ENCODE data around the gene ASCL2. TPM values are rescaled to one million over a fixed set of nuclear protein-coding genes. Genes with fewer than 3 reads are reported as not detected.

ASCL2 gene
- total RNA-seq, 1 experiment from 2014 or later = not detected

- DNase-seq (ENCODE audit: unreplicated experiment) = no peak
- H3K9me3 Mint-ChIP-seq (ENCODE audit: unreplicated experiment) = no peaks in the 10 kb centered on the region
- TF ChIP-seq, protein P1, sequence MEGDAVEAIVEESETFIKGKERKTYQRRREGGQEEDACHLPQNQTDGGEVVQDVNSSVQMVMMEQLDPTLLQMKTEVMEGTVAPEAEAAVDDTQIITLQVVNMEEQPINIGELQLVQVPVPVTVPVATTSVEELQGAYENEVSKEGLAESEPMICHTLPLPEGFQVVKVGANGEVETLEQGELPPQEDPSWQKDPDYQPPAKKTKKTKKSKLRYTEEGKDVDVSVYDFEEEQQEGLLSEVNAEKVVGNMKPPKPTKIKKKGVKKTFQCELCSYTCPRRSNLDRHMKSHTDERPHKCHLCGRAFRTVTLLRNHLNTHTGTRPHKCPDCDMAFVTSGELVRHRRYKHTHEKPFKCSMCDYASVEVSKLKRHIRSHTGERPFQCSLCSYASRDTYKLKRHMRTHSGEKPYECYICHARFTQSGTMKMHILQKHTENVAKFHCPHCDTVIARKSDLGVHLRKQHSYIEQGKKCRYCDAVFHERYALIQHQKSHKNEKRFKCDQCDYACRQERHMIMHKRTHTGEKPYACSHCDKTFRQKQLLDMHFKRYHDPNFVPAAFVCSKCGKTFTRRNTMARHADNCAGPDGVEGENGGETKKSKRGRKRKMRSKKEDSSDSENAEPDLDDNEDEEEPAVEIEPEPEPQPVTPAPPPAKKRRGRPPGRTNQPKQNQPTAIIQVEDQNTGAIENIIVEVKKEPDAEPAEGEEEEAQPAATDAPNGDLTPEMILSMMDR (IDR thresholded peaks at IDR 0.05; ENCODE audit: unreplicated experiment) = no peak
- peak overlapping the region; percentile 26 for H3K4me3 Mint-ChIP-seq (ENCODE audit: unreplicated experiment)
- H3K27ac Mint-ChIP-seq (ENCODE audit: low read depth, unreplicated experiment) = no peak overlapping the region
- no peaks in the 10 kb centered on the region for H3K36me3 Mint-ChIP-seq (ENCODE audit: insufficient read depth, unreplicated experiment)
- H3K27me3 Mint-ChIP-seq (ENCODE audit: insufficient read depth, unreplicated experiment) = peaks cover 11% of the 10 kb centered on the region
- ChIA-PET CTCF (no interaction called here), POLR2A (no interaction called here)
- intact Hi-C loops (cut with micrococcal nuclease) = no loop called here
- H3K4me1 Mint-ChIP-seq (ENCODE audit: insufficient read depth, unreplicated experiment) = no peaks in the 10 kb centered on the region
- no TSS peak for BruUV-seq (replicated peaks)
These were observed 1.2 kb upstream of the ASCL2 start for GRCh38 chr11:2271327-2272227.

DNA sequence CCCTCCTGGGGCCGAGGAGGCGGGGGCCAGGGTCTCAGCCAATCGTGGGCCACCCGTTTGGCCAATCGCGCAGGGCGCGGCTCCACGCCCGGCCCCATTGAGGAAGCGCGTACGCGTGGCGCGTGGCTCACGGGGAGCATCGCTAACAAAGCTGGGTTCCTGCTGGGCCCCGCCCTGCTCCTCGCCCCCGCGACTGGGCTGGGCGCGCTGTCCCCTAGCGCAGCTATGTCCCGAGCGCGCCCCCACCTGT is 614 bp upstream of the ASCL2 start:
- Mint-ChIP-seq H3K9me3 (ENCODE audit: unreplicated experiment) (no peaks in the 10 kb centered on the region), H3K4me3 (ENCODE audit: unreplicated experiment) (no peak overlapping the region), H3K27ac (ENCODE audit: low read depth, unreplicated experiment) (no peak overlapping the region), H3K27me3 (ENCODE audit: insufficient read depth, unreplicated experiment) (peaks cover 11% of the 10 kb centered on the region), H3K4me1 (ENCODE audit: insufficient read depth, unreplicated experiment) (no peaks in the 10 kb centered on the region), H3K36me3 (ENCODE audit: insufficient read depth, unreplicated experiment) (no peaks in the 10 kb centered on the region)
- BruUV-seq (replicated peaks) = no TSS peak
- no peak for DNase-seq (ENCODE audit: unreplicated experiment)
- CTCF ChIA-PET = no interaction called here
- intact Hi-C loops (cut with micrococcal nuclease) = no loop called here
- TF ChIP-seq, protein P1 (IDR thresholded peaks at IDR 0.05; ENCODE audit: unreplicated experiment) = no peak
- POLR2A ChIA-PET = no interaction called here

DNA sequence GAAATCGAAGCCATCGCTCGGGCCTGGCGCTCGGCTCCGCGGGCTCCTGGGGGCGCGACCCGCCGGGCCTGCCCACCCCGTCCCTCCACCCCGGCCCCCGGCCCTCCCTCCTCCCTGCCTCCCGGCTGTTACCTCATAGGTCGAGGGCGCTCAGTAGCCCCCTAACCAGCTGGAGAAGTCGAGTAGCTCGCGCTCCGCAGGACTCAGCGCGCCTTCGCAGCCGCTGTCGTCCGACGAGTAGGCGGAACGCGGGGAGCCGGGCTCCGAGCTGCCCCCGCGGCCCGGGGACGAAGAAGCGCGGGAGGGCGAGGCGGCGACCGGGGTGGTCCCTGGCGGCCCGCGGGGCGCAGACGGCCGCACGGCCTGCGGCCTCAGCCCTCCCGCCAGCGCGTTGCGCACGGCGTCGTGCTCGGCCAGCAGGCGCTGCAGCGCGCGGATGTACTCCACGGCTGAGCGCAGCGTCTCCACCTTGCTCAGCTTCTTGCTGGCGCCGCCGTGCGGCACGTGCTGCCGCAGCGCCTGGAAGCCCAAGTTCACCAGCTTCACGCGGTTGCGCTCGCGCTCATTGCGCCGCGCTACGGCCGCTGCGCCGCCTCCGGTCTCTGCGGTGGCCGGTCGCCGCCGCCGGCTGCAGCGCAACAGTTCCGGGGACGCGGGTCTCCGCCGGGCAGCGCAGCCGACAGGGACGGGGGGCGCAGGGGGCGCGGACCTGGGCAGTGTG is 627 bp downstream of the ASCL2 start:
- TF ChIP-seq, protein P1 (IDR thresholded peaks at IDR 0.05; ENCODE audit: unreplicated experiment) = no peak
- BruUV-seq (replicated peaks) = no TSS peak
- peaks cover 11% of the 10 kb centered on the region for H3K27me3 Mint-ChIP-seq (ENCODE audit: insufficient read depth, unreplicated experiment)
- no peak for DNase-seq (ENCODE audit: unreplicated experiment)
- ChIA-PET POLR2A (interaction anchor here (0.5 kb wide), 1 partner anchor 156 kb away, joined by 3 read pairs; no protein-coding TSS in a partner anchor), CTCF (no interaction called here)
- H3K36me3 Mint-ChIP-seq (ENCODE audit: insufficient read depth, unreplicated experiment) = no peaks in the 10 kb centered on the region
- H3K4me1 Mint-ChIP-seq (ENCODE audit: insufficient read depth, unreplicated experiment) = no peaks in the 10 kb centered on the region
- H3K4me3 Mint-ChIP-seq (ENCODE audit: unreplicated experiment) = peak overlapping the region; percentile 71
- no peaks in the 10 kb centered on the region for H3K9me3 Mint-ChIP-seq (ENCODE audit: unreplicated experiment)
- intact Hi-C loops (cut with micrococcal nuclease) = no loop called here
- H3K27ac Mint-ChIP-seq (ENCODE audit: low read depth, unreplicated experiment) = no peak overlapping the region

- peaks cover 11% of the 10 kb centered on the region for H3K27me3 Mint-ChIP-seq (ENCODE audit: insufficient read depth, unreplicated experiment)
- intact Hi-C loops (cut with micrococcal nuclease) = no loop called here
- no TSS peak for BruUV-seq (replicated peaks)
These were observed 1.4 kb downstream of the ASCL2 start for GRCh38 chr11:2268729-2269600.

More at GRCh38 chr11:2268729-2269600, 1.4 kb downstream of the ASCL2 start:
- peak; percentile 57 for DNase-seq (ENCODE audit: unreplicated experiment)
- no peak overlapping the region for H3K27ac Mint-ChIP-seq (ENCODE audit: low read depth, unreplicated experiment)
- H3K4me3 Mint-ChIP-seq (ENCODE audit: unreplicated experiment) = peak overlapping the region; percentile 71
- no peaks in the 10 kb centered on the region for H3K36me3 Mint-ChIP-seq (ENCODE audit: insufficient read depth, unreplicated experiment)
- no peaks in the 10 kb centered on the region for H3K4me1 Mint-ChIP-seq (ENCODE audit: insufficient read depth, unreplicated experiment)
- TF ChIP-seq, protein P1 (IDR thresholded peaks at IDR 0.05; ENCODE audit: unreplicated experiment) = no peak
- no peaks in the 10 kb centered on the region for H3K9me3 Mint-ChIP-seq (ENCODE audit: unreplicated experiment)
- ChIA-PET CTCF (no interaction called here), POLR2A (interaction anchor here (0.6 to 0.7 kb wide), 3 partner anchors 12 to 633 kb away, joined by 3 read pairs; a partner anchor contains a TSS)

Measured in MCF 10A (cell line).